Lower leg skin (tissue), 3 donors: ENCODE data around the gene TALDO1.

Source experiments
- POLR2A ChIP-seq, 2 donors: fragments of 450-650 bp; IDR thresholded peaks; one replicate each; pipeline ENCODE4 v1.6.1; 2016 to 2017; ENCODE audit warnings: antibody characterized with exemption in 2 of 2, mild to moderate bottlenecking in 1 of 2, moderate library complexity in 1 of 2
- TF ChIP-seq, protein P1 (sequence below), 3 donors: fragments of 450-650 bp; IDR thresholded peaks; one replicate each; pipeline ENCODE4 v1.5.1; 2016; ENCODE audit warnings: antibody characterized with exemption in 3 of 3, mild to moderate bottlenecking in 3 of 3, moderate library complexity in 2 of 3

DNA sequence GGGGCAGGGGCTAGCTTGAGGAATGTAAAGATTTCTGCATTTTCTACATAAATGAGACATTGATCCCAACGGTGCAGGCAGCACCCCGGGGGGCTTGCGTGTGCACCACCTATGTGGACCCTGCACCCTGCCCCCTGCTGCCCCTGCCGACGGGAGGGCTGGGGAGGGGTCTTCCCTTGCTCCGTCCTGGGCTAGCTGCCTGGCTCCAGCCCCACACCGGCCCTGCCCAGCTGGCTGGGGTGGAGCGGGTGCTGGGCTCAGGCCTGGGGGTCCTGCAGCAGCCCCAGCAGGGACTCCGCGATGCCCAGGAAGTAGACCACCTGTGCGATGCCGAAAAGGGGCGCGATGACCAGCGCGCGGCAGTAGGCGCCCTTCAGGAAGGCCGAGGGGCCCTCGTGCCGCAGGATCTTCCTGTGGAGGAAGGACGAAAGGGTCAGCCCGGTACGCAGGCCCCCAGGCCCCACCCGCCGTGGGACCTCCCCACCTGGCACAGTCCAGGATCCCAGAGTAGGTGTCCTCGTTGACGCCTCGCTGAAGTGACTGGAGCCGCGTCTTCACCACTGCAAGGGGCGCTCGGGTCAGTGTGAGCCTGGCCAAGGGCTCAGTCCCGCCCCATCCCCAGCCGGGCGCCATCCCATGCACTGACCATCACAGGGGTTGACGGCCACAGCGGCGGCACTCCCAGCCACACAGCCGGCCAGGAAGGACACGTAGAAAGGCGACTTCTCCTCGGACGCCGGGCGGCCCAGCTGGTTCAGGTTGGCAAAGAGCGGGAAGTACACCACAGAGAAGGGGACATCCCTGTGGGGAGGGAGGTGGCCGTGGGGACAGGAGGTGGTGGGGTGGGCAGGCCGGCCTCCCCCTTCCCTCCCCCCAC lies 44.6 kb downstream of the TALDO1 start:
- TF ChIP-seq, protein P1, sequence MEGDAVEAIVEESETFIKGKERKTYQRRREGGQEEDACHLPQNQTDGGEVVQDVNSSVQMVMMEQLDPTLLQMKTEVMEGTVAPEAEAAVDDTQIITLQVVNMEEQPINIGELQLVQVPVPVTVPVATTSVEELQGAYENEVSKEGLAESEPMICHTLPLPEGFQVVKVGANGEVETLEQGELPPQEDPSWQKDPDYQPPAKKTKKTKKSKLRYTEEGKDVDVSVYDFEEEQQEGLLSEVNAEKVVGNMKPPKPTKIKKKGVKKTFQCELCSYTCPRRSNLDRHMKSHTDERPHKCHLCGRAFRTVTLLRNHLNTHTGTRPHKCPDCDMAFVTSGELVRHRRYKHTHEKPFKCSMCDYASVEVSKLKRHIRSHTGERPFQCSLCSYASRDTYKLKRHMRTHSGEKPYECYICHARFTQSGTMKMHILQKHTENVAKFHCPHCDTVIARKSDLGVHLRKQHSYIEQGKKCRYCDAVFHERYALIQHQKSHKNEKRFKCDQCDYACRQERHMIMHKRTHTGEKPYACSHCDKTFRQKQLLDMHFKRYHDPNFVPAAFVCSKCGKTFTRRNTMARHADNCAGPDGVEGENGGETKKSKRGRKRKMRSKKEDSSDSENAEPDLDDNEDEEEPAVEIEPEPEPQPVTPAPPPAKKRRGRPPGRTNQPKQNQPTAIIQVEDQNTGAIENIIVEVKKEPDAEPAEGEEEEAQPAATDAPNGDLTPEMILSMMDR (IDR thresholded peaks at IDR 0.05), result no peak
- no peak for TF ChIP-seq POLR2A (IDR thresholded peaks at IDR 0.05)
